GM23338 (cell line): ENCODE data around the gene RABEPK. TPM values are rescaled to one million over a fixed set of nuclear protein-coding genes. Genes with fewer than 3 reads are reported as not detected.

Source experiments
- ATAC-seq: fragments of 200-7000 bp; cut with Tn5 transposase; 3 replicates; pipeline ENCODE4 v1.9.1; 2020
- DNase-seq: peaks from one replicate; pipeline ENCODE4 v3.0.0-alpha.2; 2015; ENCODE audit warnings: low spot score
- H2AFZ ChIP-seq: fragments of 200-600 bp; sonication (generic); 2 replicates; pipeline ENCODE4 v1.8.0; 2016; ENCODE audit warnings: antibody characterized with exemption, mild to moderate bottlenecking, moderate library complexity
- H3F3A ChIP-seq: fragments of 200-600 bp; sonication (generic); replicated peaks from 2 replicates; pipeline ENCODE4 v1.8.0; 2017; ENCODE audit warnings: antibody characterized with exemption, mixed run types, low read depth
- H3K27ac ChIP-seq: fragments of 200-600 bp; sonication (generic); 2 replicates; pipeline ENCODE4 v1.6.1; 2016; ENCODE audit warnings: low read depth
- H3K27me3 ChIP-seq: fragments of 200-600 bp; sonication (generic); 2 replicates; pipeline ENCODE4 v1.8.0; 2016; ENCODE audit warnings: mild to moderate bottlenecking, mixed run types, moderate library complexity; ENCODE audit not compliant: insufficient read depth
- H3K36me3 ChIP-seq: fragments of 200-600 bp; sonication (generic); 2 replicates; pipeline ENCODE4 v1.8.0; 2016; ENCODE audit warnings: mild to moderate bottlenecking; ENCODE audit not compliant: insufficient read depth
- H3K4me1 ChIP-seq: fragments of 200-600 bp; sonication (generic); 2 replicates; pipeline ENCODE4 v1.8.0; 2016; ENCODE audit warnings: mild to moderate bottlenecking, moderate library complexity; ENCODE audit not compliant: insufficient read depth
- H3K4me2 ChIP-seq: fragments of 200-600 bp; sonication (generic); 2 replicates; pipeline ENCODE4 v1.7.1; 2017; ENCODE audit warnings: mixed run types
- H3K4me3 ChIP-seq: fragments of 200-600 bp; sonication (generic); 2 replicates; pipeline ENCODE4 v1.6.1; 2016; ENCODE audit warnings: mixed run types
- H3K79me2 ChIP-seq: fragments of 200-600 bp; sonication (generic); replicated peaks from 2 replicates; pipeline ENCODE4 v1.8.0; 2017; ENCODE audit warnings: mild to moderate bottlenecking; ENCODE audit not compliant: insufficient read depth
- H3K9me2 ChIP-seq: fragments of 200-600 bp; sonication (generic); 2 replicates; pipeline ENCODE4 v1.8.0; 2017; ENCODE audit not compliant: insufficient read depth
- H4K20me1 ChIP-seq: fragments of 200-600 bp; sonication (generic); replicated peaks from 2 replicates; pipeline ENCODE4 v1.8.0; 2017; ENCODE audit warnings: mild to moderate bottlenecking; ENCODE audit not compliant: insufficient read depth
- H3K27ac Mint-ChIP-seq: 2 replicates; pipeline ENCODE4 v1.8.0; 2020; ENCODE audit warnings: inconsistent platforms, mild to moderate bottlenecking, moderate library complexity, mixed read lengths
- H3K27me3 Mint-ChIP-seq: 3 replicates; pipeline ENCODE4 v1.8.0; 2022; ENCODE audit warnings: low read depth, mild to moderate bottlenecking, moderate library complexity, mixed read lengths, inconsistent platforms; ENCODE audit not compliant: insufficient read depth, poor library complexity
- H3K36me3 Mint-ChIP-seq: 3 replicates; pipeline ENCODE4 v1.8.0; 2021; ENCODE audit warnings: low read depth, mild to moderate bottlenecking, inconsistent platforms, moderate library complexity, mixed read lengths
- H3K4me1 Mint-ChIP-seq: 3 replicates; pipeline ENCODE4 v1.8.0; 2020; ENCODE audit warnings: mild to moderate bottlenecking, inconsistent platforms, mixed read lengths
- H3K4me3 Mint-ChIP-seq: 3 replicates; pipeline ENCODE4 v1.8.0; 2021; ENCODE audit warnings: moderate library complexity, mild to moderate bottlenecking, inconsistent platforms, mixed read lengths
- H3K9me3 Mint-ChIP-seq: 3 replicates; pipeline ENCODE4 v1.8.0; 2020; ENCODE audit warnings: moderate library complexity, mild to moderate bottlenecking, inconsistent platforms, mixed read lengths
- EZH2phosphoT487 ChIP-seq: fragments of 200-600 bp; sonication (generic); IDR thresholded peaks from one replicate; pipeline ENCODE4 v1.8.1; 2018; ENCODE audit warnings: antibody characterized with exemption; ENCODE audit not compliant: unreplicated experiment
- JUNB ChIP-seq: IDR thresholded peaks from one replicate; pipeline ENCODE4 v1.6.1; 2016; ENCODE audit warnings: antibody characterized with exemption; ENCODE audit not compliant: unreplicated experiment
- NANOG ChIP-seq: IDR thresholded peaks from 2 replicates; pipeline ENCODE4 v1.6.1; 2016; ENCODE audit warnings: antibody characterized with exemption, borderline replicate concordance
- REST ChIP-seq: IDR thresholded peaks from one replicate; pipeline ENCODE4 v1.6.1; 2018; ENCODE audit warnings: antibody characterized with exemption; ENCODE audit not compliant: unreplicated experiment
- ZNF331 ChIP-seq: fragments of 250-450 bp; sonication (Bioruptor Pico); IDR thresholded peaks from 2 replicates; pipeline ENCODE4 v1.5.0; 2020; ENCODE audit warnings: low read depth, mild to moderate bottlenecking, moderate library complexity
- ZNF462 ChIP-seq: fragments of 250-450 bp; sonication (Bioruptor Pico); IDR thresholded peaks from 2 replicates; pipeline ENCODE4 v1.5.0; 2020; ENCODE audit warnings: mild to moderate bottlenecking, moderate library complexity
- polyA plus RNA-seq: library from polyadenylated mRNA; unstranded; fragments of >200 nt; fragmentation: Nextera tagmentation; extraction: Ambion mirVana; gene quantifications from 2 replicates; pipeline ENCODE4 v1.2.1, GENCODE V29; 2016
- total RNA-seq: library from RNA; depleted of rRNA; stranded (reverse); fragments of >200 nt; shearing (Covaris generic); gene quantifications from 2 replicates; pipeline ENCODE4 v1.2.3, GENCODE V29; 2014

RABEPK gene
- total and polyA plus RNA-seq, 2 experiments from 2014 or later: 25.8 to 32.7 TPM

GRCh38 chr9:125156551-125156950 is 43.8 kb upstream of the RABEPK start:
- Histone ChIP-seq H4K20me1 (peaks cover 14% of the 10 kb centered on the region; the same call in 1 of the 2 replicates), H3K4me3 (no peak overlapping the region), H3K36me3 (peaks cover 13% of the 10 kb centered on the region; the same call in 1 of the 2 replicates), H3K27ac (no peak overlapping the region), H3K4me2 (no peak overlapping the region), H3K9me2 (no peaks in the 10 kb centered on the region), H2AFZ (no peak overlapping the region), H3K79me2 (peaks cover 25% of the 10 kb centered on the region; the same call in 1 of the 2 replicates), H3K27me3 (no peaks in the 10 kb centered on the region), H3K4me1 (no peaks in the 10 kb centered on the region; the same call in 1 of the 2 replicates), H3F3A (no peaks in the 10 kb centered on the region)
- no peaks in the 10 kb centered on the region for H3K9me3 Mint-ChIP-seq
- H3K27ac Mint-ChIP-seq: no peak overlapping the region
- no peak overlapping the region for H3K4me3 Mint-ChIP-seq
- TF ChIP-seq ZNF331 (CRISPR knock-in tag): no peak
- no peak for TF ChIP-seq NANOG
- TF ChIP-seq ZNF462: no peak
- no peak for TF ChIP-seq EZH2phosphoT487
- TF ChIP-seq JUNB: no peak
- no peak for TF ChIP-seq REST
- H3K27me3 Mint-ChIP-seq: peaks cover 3% of the 10 kb centered on the region
- H3K36me3 Mint-ChIP-seq: peaks cover 32% of the 10 kb centered on the region
- ATAC-seq: no peak
- DNase-seq: no peak
- peaks cover 3% of the 10 kb centered on the region; the same call in 2 of the 3 replicates for H3K4me1 Mint-ChIP-seq
